Renal cortex interstitium (tissue), 11 donors: ENCODE results near the gene MED15. TPM values are rescaled to one million over a fixed set of nuclear protein-coding genes. Genes with fewer than 3 reads are reported as not detected.

Experiments
- DNase-seq, 11 donors: peaks; one replicate each; pipeline ENCODE4 v3.0.0-alpha.2; 2013; ENCODE audit warnings: low read depth in 9 of 11, low spot score in 4 of 11; ENCODE audit errors: extremely low read depth in 1 of 11
- polyA plus RNA-seq, 3 donors: library from polyadenylated mRNA; unstranded; fragments of 120-200 nt; gene quantifications; one replicate each; pipeline ENCODE4 v1.2.1, GENCODE V29; 2013; ENCODE audit not compliant: insufficient read length in 3 of 3

MED15 gene
- polyA plus RNA-seq, 3 donors, result 37.3 to 62.5 (median 49.0) TPM

DNA sequence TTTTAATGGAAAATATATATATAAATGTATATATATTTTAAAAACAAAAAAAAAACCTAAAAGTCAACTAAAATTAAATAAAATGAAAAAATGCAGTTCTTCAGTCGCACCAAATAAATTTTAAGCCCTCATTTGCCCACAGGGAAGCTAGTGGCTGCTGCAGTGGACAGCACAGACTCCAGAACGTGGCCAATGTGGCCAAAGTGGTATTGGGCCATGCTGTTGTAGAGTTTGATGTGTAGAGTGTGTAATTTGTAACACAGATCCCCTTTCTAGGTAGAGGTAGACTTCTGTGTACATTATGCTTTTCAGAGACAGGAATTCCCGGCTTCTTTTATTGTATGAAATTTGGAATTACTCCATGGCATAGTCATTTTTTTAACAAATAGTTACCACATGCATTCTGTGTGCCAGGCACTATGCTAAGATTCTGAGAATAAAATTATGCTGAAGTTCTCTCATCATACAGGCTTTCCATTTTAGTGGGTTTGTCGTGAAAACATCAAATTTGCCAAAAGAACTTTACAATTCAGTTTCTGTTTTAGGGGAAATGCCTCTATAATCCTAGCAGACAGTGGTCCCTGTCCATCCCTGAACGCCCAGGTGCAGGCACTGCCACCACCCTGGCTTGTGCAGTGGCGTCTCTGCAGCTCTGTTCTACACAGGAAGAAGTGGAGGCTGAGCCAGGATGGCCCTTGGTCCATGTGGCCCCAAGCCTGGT is 68.5 kb downstream of the MED15 start:
- DNase-seq, result no peak

DNA sequence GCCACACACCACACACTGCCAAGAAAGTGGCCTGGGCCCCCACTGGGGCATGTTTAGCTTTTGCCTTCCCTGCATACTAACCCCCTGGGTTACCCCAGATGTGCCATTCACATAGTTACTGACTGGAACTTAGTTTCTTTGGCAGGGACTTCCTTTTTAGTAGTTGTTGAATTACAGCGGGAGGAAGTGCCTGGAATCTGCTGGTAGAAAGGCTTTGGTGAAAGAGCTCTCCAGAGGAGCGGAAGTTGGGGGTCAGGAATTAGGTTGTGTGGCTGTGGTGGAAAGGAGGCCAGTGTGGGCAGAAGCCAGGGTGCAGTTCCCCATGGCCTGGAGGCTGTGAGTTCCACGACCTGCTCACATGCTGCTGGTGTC is 69.0 kb downstream of the MED15 start:
- no peak for DNase-seq

DNA sequence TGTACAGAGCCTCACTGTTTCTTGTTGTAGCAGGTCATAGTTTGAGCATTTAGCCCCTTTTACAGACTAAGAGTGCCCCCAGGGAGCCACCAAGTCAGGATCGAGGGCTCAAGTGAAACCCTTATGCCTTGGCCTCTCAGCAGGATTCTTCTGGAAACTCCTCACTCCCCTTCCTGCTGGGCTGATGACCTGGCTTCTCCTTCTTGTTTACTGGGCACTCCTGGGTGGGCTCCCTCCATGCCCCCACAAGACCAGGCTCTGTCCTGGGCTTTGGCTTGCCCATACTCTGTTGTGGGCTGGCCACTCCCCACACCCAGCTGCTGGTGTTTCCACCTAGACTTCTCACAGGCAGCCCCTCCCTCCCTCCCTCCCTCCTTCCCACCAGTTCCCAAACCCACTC is 69.6 kb downstream of the MED15 start:
- no peak for DNase-seq

DNA sequence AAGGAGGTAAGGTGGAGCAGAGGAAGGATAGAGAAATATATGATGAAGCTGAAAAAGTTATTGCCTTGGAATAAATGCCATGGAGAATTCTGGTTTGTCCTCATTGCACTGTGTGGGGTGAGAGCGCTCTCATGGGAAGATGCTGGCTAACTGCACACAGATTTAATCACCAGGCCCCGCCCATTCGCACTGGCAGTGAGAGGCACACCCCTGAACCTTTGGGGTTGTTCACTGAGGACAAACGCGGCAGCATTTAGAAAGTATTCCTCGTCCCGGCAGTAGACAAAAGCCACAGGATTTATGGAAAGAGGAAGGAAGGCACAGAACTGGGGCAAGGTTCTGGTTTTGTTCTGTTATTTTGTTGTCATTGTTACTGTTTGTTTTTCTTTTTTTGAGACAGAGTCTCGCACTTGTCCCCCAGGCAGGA is 70.2 kb downstream of the MED15 start:
- DNase-seq, result no peak

DNA sequence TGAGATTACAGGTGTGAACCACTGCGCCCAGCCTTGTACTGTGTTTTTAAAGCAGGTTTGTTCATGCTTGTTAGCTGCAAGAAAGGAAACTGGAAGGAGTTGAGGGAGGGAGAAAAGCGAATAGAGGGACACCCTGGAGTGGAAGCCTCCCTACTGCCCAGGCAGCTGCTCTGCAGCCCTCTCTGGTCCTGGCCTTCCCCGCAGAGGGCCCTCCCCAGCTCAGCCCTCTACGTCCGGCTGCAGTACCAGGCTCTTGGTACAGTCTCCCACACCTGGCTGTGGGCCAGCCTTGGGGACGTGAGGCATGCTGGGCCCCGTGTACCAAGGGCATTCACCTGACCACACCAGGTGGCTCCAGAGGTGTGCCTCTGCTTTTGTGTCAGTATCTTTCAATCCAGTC is 70.8 kb downstream of the MED15 start:
- DNase-seq, result no peak

DNA sequence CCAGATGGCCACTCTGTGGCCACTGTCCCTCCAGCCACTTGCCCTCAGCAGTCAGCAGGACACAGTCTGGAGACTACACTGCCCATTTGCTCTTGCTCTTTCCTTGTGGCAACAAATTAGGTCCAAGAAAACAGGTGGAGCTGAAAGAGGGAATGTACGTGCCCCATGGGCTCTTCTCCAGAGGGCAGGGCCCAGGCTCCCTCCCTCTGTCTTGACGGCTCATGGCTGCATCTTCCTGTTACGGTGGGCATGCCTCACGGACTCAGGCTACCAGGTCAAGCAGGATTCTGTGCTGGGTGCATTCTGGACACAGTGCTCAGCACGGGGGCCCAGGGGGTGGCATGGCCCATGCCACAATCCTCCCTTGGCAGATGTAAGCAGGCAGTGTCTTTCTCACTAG is 71.3 kb downstream of the MED15 start:
- DNase-seq, result no peak

DNA sequence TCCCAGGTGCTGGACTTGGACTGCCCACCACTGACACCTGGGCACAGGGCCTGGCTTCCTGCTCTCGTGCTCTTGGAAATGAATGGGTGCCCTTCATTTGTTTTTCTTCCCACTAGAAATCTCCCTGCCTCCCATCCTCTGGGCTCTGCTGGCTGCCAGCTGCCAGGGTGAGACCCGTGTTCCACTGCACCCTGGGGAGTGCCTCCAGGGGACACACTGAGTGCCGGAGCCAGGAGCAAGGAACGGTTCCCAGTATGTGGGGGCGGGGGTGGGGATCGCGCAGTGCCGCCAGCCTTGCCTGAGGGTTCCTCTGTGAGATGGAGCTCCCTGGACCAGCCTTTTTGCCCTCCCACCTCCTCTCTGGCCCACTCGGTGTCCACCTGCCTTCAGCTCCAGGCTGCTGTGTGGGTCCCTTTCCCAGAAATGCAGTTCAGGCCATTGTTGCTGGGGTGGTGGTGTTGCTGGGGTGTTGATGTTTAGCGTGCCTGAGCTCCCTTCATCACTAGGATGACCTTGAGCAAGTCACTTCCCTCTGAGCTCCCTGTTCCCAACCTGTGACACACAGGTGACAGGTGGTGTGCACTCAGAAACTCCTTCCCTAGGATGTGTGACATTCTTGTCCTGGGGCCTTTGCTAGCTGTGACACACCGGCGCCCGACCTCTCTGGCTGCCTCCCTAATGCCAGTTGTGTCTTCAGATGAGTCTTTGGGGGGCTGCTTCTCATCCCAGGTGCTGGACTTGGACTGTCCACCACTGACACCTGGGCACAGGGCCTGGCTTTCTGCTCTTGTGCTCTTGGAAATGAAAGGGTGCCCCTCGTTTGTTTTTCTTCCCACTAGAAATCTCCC is 72.1 kb downstream of the MED15 start:
- no peak for DNase-seq

DNA sequence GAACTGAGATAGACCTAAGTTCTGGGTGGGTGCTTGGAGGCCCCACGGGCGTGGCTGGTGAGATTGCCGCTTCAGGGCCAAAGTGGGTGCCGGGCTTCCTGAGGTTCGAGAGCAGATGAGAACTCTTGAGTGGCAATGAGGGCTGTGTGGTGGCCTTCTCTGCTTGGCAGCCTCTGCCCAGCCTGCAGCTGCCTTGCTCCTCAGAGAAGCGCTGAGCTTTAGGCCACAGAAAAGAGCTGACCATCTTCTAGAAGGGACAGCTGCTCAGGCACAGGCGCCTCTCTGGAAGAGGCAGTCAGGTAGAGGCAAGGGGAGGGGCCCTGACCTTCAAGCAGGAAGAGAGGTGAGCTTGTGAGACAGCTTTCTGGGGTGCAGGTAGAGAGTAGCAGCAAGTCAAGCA is 72.8 kb downstream of the MED15 start:
- no peak for DNase-seq

DNA sequence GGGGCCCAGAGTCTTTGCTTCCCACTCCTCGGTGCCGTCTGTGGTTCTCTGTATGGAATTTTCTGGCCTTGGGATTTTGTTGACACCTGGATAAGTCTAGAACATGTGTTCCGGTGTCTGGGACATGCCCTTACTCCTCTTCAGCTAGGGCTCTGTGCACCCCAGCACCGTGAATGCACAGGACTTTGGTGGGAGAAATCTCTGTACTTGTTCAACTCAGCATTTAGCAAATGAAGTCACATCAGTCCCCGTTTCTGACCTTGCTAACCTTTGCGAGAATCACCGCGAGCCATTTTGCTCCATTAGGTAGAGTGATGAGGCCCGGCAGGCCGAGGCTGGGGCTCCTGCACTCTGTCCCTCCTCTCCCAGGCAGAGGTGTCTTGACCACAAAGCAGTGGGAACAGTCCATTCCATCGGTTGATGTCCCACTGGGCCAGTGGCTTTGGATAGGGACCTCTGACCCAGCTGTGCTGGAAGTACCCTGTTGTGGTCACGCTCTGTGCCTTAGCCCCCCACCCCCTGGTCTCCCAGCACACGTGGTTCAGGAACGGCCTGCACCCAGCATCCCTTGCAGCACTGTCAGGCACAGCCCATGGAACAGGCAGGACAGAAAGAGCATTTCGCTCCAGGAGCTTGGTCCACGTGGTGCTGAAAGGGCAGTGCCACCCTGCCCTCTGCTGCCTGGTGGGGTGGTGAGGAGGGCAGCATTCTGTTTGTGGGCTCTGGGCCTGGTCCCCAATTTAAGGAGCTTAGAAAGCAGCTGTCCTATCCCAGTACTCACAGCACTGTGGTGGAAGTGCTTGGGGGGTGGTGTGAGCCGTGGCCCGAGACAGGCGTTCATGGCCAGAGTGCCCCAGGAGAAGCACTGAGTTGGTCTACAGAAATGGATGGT is 73.4 kb downstream of the MED15 start:
- no peak for DNase-seq

DNA sequence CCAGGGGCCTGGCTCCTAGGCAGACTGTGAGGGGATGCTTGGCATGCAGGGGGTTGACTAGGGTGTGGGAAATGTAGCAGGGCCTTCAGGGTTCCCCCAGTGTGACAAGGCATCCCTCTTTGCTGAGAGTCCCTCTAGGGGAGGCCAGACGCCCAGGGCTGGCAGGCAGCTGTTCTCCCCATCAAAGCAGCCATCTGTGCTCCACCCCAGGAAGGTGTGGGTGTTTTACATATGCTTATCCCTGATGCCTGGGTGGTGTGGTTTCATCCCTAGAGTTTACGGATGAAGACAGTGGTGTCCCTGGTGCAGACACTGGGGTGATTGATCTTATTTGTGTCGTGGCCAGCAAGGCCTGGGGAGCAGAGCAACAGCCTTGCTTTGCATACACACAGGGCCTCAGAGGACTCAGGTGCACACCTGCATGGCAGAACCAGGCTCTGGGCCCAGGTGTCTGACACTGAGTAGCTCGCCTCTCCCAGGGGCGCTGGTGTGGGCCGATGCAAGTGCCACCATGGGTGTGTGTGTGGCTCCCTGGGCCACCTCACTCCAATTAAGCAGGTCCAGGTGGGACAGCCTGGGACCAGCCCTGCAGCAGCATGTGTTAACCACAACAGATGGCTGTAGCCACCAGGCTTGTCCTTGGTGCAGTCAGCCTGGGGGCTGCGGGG is 74.2 kb downstream of the MED15 start:
- DNase-seq, result no peak

DNA sequence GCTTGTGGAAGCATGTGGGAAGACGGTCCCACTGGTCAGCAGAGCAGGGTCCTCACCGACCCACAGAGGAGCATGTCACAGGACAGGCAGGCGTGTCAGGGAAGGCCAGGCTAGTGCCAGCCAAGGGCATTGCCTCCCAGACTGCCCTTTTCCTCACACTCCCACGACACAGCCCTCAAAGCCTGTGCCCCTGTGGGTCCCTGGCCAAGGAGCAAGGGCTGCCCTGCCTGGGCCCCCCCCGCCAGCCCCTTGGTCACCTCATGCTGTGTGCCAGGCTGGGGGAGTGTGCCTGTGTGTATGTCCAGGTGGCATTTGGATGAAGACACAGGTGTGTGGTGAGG is 74.7 kb downstream of the MED15 start:
- DNase-seq, result no peak

DNA sequence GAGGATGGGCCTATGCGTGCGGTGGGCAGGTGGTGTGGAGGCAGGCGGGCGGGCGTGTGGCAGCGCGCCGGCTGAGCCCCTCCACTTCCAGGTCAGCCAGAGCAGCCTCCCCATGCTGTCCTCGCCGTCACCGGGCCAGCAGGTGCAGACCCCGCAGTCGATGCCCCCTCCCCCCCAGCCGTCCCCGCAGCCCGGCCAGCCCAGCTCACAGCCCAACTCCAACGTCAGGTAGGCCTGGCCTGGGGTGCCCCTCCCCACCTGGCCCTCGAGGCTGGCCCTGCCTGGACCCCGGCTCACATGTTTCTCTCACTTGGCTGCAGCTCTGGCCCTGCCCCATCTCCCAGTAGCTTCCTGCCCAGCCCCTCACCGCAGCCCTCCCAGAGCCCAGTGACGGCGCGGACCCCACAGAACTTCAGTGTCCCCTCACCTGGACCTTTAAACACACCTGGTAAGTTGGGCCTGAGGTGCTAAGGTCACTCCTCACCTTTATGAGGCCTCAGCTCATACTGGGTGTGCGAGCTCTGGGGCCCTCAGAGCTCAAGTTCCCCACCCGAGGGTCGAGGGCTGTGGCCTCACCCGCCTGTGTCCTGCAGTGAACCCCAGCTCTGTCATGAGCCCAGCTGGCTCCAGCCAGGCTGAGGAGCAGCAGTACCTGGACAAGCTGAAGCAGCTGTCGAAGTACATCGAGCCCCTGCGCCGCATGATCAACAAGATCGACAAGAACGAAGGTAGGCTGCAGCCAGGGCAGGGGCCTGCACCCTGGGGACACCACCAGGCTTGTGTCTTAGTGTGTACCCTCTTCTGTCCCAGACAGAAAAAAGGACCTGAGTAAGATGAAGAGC is 75.3 kb downstream of the MED15 start:
- no peak for DNase-seq

DNA sequence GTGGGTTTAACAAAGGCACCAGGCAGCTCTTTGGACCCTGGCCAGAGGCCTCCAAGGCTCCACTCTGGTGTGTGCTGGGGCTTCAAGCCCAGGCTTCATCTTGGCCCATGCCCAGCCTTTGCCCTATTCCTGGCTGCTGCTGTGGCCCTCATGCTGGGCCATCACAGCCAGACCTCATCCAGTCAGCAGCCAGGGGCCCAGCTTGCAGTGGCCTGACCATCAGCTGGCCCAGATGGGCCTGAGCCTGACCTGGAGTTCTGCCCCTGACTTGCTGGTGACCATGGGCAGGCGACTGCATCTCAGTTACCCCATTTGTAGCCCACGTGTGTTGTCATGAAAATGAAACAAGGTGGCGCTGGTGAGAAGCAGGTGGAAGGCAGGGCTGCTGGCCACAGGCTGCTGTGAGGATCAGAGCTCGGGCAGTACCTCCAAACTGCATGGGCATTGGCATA is 76.1 kb downstream of the MED15 start:
- no peak for DNase-seq

DNA sequence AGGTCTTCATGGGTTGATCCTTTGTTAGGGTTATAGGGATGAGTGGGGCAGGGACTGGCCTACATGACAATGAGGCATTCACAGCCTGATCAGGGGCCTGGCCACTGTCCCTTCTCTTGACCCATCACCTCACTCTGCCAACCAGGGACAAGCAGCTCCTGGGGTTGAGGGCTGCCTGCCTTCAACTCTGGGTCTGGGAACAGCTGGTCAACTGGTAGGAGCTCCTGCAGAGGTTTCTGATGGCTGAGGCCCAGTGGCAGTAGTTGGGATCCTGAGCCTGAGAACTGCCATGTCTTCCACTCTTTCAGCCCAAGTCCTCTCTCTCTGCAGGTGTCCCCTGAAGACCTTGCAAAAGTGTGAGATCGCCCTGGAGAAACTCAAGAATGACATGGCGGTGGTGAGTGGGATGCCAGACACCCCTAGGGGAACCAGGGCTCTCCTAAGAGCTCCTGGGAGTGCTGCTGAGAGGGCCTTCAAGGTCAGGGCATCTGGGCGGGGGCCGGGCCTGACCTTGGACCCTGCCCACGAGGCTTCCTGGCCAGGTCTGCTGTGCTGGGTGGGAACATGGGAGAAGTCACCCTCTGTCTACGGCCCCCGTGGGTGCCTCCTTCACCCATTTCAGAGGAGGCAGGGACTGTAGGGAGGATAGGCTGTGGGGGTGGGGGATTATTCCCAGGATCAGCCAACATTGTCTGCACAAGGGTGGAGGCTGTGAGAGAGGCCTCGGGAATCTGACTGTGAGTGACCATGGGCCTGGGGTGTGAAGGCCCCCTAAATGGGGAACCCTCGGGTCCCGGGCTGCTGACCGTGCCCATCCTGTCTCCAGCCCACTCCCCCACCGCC is 76.8 kb downstream of the MED15 start:
- DNase-seq, result no peak

DNA sequence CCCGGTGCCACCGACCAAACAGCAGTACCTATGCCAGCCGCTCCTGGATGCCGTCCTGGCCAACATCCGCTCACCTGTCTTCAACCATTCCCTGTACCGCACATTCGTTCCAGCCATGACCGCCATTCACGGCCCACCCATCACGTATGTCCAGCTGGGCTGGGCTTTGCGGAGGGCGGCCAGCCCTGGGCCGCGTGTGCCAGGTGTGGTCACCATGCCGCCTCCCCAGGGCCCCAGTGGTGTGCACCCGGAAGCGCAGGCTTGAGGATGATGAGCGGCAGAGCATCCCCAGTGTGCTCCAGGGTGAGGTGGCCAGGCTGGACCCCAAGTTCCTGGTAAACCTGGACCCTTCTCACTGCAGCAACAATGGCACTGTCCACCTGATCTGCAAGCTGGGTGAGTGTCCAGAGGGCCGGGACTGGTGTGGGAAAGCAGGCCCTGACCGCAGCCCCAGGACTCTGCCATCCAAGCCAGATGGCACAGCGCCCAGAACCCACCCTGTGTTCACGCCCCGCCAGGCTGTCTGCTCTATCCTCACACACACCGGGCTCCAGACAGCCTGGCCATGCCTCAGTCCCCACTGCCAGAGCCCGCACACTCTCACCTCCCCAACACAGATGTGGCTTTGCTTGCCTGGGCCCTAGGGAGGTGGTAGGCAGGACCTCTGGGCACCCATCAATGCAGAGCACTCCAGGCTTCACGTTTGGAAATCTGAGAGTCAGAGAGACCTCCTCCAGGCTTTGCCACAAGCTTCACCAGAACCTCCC is 77.6 kb downstream of the MED15 start:
- DNase-seq, result no peak

DNA sequence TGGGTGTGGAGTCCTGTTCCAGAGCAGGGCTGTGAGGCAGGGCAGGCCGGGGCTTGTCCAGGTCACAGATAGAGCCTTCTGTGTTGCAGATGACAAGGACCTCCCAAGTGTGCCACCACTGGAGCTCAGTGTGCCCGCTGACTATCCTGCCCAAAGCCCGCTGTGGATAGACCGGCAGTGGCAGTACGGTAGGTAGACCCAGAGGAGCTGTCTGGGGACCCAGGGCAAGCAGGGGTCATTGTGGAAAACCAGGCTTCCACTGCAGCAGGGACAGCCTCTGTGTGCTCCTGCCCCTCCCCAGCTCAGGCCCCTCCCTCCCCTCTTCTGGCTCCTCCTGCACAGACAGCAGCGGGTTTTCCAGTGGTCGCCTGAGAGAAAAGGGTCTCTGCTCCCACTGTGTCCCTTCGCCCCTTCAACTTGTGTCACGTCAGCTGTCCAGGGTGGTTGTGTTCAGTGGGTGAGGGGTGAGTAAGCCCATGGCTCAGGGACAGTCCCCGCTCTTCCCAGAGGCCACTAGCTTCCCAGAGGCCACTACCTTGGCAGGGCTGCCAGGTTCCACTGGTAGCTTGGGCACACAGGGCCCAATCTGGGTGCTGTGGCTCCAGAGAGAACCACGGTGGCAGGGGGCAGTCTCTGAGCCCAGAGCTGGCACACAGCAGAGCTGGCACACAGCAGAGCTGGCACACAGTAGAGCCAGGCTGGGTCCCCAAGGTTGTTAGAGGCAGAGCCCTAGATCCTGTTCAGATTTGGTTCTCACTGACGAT is 78.4 kb downstream of the MED15 start:
- DNase-seq, result no peak
